HCEC 1CT (cell line): ENCODE data around the gene NAA50.

ENCODE experiments used
- DNase-seq: peaks from one replicate; pipeline ENCODE4 v3.0.0-alpha.2; 2017

The NAA50 gene

DNA sequence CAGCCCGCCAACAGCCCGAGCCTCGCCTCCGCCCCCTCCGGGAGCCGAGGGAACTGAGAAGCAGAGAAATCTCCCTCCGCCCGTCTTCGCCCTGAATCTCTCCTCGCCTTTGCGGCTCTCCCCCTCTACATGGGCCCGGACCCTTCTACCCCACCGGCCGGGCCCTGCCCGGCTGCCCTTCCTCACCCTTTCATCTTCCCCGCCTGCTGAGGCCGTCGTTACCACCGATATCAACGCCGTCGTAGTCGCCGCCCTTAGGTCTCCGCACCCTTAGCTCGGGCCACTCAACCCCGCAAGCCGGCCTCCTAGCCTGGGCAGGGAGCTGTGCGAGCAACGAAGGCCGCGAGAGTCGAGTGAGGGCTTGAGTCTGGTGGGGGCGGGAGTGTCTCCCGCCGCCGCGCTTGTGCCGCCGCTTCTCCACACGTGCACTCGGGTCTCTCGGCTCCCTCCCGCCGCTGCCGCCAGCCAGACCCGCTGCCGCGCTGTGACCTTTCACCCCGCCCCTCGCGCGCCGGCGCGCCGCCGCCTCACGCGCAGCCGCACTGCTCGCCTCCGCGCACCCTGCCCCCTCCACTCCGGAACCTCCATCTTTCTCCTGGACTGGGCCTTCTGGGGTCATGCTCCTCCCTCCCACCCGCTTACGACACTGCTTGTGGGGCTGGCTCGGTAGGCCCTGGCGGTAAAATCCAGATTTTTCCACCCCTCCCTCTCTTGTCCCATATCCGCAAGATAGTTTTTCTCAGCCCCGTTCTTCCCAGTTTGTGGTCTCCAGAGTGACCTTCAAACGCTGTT, at the start of gene NAA50:
TSS of gene NAA50 (minus strand) at position 494 of the 792 bp plus-strand sequence. CDS start at position 194, 300 bp downstream.
- DNase-seq = peak; percentile 96

- no peak for DNase-seq
Measured at GRCh38 chr3:113795693-113796092, 49.6 kb upstream of the NAA50 start.

GRCh38 chr3:113794526-113794925, 48.5 kb upstream of the NAA50 start:
- no peak for DNase-seq

DNA sequence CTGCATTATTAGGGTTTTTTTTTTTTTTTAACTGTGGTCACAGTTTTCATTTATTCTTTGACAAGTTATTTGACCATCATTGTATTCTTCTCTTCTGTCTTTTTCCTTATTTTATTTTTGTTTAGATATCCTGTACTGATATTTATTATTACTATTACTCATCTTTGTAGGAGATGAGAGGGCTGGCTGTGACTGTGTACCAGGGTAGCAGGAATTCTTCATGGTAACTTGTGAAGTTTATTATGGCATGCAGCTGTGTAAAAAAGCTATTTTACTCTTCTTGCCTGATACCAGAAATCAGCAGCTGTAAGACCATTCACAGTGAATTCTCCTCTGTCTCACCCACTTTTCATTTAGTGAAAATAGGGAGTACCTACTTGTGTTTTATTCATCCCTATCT, 45.3 kb upstream of the NAA50 start:
- DNase-seq = no peak

- no peak for DNase-seq
Measured at GRCh38 chr3:113783980-113784379, 37.9 kb upstream of the NAA50 start.

DNA sequence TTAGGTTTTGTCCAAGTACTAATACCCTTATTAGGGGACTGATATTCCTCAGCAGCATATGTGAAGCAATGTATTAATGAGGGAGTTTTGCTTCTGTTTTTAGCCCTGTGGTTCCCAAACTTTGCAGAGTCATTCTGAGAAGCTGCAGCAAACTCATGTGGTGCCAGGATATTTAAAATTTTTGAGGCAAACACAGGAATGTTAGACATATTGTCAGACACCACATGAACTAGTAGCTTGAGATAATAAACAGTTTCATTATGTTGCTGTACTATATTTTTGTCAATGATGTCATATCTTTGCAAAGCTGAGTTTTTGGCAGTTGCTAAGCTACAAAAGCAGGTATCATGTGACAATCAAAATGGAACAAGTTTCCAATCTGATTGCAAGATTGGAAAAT, 37.4 kb upstream of the NAA50 start:
- peak; percentile 96 for DNase-seq

GRCh38 chr3:113776564-113776963, 30.5 kb upstream of the NAA50 start:
- DNase-seq = no peak

- DNase-seq = no peak
Measured at GRCh38 chr3:113775516-113775915, 29.5 kb upstream of the NAA50 start.

DNA sequence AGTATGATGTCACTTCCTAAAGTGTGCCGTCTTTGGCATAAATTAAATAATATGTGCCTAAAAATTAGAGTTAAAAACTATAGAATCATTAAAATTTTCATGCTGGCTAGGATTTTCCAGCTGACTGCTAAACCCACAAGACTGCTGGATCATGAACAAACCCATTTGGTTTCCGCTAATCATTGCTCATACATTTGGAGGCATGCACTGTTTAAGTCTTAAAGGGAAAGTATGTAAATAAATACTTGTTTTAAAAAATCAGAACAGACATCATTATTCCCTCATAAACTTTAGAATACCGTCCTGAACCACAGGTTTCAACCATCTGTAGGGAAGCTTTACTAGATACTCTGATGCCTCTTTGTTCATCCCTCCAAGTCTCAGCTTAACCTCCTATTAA, 27.3 kb upstream of the NAA50 start:
- DNase-seq = peak; percentile 82

DNA sequence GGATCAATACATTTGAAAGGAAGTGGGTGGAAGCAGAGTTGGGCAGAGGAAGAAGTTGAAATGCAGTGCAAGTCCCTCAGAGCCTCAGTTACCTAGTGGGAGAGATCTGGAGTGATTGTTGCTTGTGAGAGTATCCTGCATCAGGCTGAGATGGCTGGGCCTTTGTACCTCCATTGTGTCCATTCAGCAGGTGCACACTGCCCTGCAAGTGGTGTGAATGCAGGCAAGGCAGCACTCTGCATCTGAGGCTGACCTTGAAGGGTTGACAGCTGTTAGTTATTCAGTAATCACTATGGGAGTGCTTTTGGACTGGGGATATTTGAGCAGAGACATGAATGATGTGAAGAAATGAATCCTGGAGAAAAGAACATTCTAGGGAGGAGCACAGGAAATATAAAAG, 25.9 kb upstream of the NAA50 start:
- DNase-seq = no peak

DNA sequence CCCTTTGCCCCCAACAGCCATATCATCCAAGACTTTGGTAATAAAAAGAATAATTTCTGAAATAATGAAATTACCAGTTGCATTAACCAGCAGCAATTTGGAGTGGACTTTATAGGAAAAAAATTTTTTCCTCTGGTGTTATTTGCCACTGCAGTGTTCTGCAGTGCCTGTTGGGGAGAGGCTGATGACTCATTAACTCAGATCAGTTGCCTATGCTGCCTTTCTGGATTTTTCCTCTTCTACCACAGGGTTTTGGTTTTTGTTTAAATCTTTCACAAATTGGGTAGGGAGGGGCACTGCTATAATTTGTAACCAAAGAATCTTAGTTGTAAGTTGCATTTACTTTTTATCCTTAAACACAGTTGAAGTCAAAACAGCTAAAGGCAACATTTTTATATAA, 23.5 kb upstream of the NAA50 start:
- DNase-seq = peak; percentile 58

GRCh38 chr3:113764698-113765097, 18.6 kb upstream of the NAA50 start:
- no peak for DNase-seq

DNA sequence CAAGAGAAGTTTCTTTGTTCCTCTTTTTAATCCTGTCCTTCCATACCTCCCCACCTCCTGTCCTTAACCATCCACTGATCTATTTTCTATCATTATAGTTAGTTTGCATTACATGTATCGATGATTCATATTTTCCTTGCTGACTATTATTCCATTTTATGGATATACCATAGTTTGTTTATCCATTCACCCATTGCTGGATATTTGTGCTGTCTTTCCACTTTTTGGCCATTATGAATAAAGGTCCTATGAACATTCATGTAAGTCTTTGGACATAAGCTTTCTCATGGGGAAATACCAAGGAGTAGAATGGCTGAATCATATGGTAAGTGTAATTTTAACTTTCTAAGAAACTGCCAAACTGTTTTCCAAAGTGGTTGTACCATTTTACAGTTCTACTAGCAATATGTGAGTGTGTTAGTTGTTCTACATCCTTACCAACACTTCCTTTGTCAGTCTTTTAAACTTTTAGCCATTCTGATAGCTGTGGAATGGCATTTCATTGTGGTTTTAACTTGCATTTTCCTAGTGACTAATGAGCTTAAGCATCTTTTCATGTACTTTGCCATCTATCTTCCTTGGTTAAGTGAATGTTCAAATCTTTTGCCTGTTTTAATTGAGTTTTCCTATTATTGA, 12.5 kb upstream of the NAA50 start:
- peak; percentile 80 for DNase-seq

DNA sequence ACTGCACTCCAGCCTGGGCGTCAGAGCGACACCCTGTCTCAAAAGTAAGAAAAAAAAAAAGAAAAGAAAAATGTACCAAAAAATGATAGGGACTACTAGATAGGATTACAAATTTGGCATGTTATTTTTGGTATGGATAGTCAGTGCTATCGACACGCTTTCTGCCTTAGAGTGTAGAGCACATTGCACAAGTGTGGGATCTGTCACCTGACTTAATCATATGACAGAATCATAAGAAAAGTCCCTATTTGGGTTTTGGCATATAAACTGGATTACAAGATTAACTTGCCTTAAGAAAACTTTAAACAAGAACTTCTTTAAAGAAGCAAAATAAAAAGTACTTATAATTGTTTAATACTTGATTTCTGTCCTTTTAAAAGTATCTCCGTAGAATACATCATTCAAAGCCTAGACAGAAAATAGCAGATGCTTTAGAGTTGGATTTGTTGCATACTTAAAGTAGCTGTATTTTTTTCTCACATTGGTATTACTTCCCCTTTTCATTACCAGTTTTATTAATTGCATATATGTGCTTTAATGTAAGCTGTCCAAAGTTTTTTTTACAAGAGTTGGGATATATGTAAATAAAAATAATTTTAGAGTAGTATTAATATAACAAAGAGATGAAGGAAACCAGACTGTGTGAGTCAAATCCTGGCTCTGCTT, 8.6 kb upstream of the NAA50 start:
- DNase-seq = no peak

DNA sequence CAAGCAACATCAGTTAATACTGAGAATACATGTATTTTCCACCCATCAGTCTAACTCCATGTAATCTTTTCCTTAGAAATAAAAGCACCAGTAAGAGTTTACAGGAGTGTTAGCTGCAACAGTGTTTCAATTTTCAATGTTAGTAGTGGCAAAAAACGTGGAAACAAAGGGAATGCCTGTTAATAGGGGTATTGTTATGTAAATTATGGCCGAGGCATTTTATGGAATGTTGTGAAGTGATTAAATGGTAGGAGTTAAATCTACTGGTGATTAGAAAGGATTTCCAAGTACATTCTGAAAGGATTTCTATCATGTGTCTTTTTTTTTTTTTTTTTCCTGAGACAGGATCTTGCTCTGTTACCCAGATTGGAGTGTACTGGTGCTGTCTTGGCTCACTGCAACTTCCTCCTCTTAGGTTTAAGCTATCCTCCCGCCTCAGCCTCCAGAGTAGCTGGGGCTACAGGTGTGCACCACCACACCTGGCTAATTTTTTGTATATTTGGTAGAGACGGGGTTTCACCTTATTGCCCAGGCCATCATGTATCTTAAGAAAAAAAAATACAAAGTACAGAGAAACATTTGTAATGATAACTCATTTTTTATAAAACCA, 7.4 kb upstream of the NAA50 start:
- DNase-seq = no peak

GRCh38 chr3:113751141-113751540, 5.1 kb upstream of the NAA50 start:
- peak; percentile 60 for DNase-seq

DNA sequence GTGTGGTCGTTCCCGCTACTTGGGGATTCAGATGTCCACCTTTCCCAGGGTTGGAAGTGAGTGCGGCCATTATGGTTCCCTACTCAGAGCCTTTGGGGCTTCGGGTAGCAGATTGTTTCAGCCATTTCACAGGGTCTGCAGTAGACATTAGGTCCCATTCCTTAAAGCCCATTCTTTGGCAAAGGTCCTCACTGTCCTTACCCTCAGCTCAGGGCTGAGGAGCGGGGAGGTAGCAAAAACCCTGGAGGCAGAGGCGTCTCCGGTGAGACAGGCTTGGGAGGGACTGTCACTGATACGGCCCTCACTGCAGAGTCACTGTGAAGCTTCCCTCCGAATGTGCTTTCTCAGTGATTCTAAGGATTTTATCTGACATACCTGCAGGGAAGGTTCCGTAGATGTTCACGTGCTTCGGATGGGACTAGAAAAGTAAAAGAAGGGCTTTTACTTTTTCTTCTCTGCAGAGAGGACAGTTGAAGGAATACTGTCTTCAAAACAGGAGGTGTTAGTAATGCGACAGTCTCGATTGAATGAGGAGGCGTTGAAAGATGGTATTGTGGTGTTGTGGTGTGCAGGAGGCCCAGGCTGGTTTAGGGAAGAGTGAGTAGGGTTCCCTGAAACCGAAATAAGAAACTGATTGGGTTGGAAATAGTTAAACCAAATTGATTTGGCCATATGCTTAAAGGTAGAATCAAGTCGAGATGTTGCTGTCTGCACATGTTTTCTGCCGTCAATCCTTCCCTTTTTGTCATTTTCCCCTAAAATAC, 1.4 kb upstream of the NAA50 start:
- DNase-seq = no peak

DNA sequence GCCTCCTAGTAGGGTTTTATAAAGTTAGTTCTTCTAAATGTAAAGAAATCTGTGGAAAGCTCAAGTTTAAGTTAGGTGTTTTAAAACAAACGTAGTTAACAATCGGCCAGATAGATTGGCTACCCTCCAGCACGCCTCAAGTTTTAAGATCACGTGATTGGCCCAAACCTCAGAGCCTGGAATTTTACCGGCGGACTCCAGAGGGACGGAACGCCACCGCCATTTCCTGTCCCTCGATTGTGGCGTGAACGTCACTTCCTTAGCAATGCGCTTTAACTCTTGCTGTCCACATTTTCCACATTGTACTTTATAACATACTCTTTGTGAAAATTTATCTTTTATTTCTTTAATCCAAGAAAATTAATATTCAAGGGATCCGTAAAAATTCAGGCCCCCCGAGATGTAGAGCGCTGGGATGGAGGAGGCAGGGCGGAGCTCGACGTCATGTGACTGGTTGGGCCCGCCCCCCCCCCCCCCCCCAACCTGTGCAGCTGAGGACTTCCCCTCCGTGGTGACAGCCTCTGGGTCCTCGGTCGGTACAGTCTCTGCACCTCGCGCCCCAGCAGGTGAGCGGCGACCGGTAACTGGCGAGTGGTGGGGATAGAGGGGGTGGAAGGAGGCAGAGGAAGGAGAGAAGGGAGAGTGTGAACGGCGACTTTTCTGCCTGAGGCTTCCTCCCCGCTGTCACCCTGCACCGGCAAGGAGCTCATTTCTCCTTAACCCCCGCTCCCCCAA, 666 bp upstream of the NAA50 start, which contains the start of gene ATP6V1A:
TSS of gene ATP6V1A (plus strand) at position 488 of the 735 bp plus-strand sequence. CDS start 31,719 bp downstream, outside the sequence.
- DNase-seq = peak; percentile 94

- DNase-seq = peak; percentile 96
Measured at GRCh38 chr3:113744941-113745755, 901 bp downstream of the NAA50 start.

GRCh38 chr3:113743006-113743630, 2.9 kb downstream of the NAA50 start:
- no peak for DNase-seq
